Measurements from ENCODE around the gene MGAT5B. TPM values are rescaled to one million over a fixed set of nuclear protein-coding genes. Genes with fewer than 3 reads are reported as not detected.

Gene MGAT5B
- total and polyA plus RNA-seq, 9 of the 15 experiments (the other 6 are each of a cell fraction or from before 2014, with no cell fraction given): 0.09 to 0.43 (median 0.18) TPM; not detected in 4

DNA sequence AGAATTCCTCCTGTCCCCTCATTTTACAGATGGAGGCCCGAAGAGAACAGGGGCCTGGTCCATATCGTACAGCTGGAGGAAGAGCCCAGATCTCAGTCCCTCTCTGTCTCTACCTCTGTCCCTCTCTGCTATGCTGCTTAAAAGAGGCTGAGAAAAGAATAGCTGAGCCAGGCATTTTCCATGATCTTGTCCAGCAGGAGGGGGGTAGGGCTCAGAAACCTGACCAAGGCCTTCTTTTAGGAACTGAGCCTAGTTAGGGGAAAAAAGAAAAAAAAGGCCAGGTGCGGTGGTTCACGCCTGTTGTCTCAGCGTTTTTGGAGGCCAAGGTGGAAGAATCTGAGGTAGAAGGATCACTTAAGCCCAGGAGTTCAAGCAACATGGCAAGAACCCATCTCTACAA, 84.2 kb downstream of the MGAT5B start (continued):
- TF ChIP-seq, protein P1, sequence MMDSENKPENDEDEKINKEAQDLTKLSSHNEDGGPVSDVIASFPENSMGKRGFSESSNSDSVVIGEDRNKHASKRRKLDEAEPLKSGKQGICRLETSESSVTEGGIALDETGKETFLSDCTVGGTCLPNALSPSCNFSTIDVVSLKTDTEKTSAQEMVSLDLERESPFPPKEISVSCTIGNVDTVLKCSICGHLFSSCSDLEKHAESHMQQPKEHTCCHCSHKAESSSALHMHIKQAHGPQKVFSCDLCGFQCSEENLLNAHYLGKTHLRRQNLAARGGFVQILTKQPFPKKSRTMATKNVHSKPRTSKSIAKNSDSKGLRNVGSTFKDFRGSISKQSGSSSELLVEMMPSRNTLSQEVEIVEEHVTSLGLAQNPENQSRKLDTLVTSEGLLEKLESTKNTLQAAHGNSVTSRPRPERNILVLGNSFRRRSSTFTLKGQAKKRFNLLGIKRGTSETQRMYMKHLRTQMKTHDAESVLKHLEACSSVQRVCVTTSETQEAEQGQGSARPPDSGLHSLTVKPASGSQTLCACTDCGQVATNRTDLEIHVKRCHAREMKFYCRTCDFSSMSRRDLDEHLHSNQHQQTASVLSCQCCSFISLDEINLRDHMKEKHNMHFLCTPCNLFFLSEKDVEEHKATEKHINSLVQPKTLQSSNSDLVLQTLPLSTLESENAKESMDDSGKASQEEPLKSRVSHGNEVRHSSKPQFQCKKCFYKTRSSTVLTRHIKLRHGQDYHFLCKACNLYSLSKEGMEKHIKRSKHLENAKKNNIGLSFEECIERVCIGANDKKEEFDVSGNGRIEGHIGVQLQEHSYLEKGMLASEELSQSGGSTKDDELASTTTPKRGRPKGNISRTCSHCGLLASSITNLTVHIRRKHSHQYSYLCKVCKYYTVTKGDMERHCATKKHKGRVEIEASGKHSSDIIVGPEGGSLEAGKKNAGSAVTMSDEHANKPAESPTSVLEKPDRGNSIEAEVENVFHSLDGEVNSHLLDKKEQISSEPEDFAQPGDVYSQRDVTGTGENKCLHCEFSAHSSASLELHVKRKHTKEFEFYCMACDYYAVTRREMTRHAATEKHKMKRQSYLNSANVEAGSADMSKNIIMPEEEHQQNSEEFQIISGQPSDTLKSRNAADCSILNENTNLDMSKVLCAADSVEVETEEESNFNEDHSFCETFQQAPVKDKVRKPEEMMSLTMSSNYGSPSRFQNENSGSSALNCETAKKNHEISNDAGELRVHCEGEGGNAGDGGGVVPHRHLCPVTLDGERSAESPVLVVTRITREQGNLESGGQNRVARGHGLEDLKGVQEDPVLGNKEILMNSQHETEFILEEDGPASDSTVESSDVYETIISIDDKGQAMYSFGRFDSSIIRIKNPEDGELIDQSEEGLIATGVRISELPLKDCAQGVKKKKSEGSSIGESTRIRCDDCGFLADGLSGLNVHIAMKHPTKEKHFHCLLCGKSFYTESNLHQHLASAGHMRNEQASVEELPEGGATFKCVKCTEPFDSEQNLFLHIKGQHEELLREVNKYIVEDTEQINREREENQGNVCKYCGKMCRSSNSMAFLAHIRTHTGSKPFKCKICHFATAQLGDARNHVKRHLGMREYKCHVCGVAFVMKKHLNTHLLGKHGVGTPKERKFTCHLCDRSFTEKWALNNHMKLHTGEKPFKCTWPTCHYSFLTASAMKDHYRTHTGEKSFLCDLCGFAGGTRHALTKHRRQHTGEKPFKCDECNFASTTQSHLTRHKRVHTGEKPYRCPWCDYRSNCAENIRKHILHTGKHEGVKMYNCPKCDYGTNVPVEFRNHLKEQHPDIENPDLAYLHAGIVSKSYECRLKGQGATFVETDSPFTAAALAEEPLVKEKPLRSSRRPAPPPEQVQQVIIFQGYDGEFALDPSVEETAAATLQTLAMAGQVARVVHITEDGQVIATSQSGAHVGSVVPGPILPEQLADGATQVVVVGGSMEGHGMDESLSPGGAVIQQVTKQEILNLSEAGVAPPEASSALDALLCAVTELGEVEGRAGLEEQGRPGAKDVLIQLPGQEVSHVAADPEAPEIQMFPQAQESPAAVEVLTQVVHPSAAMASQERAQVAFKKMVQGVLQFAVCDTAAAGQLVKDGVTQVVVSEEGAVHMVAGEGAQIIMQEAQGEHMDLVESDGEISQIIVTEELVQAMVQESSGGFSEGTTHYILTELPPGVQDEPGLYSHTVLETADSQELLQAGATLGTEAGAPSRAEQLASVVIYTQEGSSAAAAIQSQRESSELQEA (IDR thresholded peaks at IDR 0.05; ENCODE audit: low read depth): no peak
- no peak for TF ChIP-seq ZNF184 (CRISPR knock-in tag; IDR thresholded peaks at IDR 0.05)
- TF ChIP-seq RNF2 (IDR thresholded peaks at IDR 0.05): no peak
- no peak for TF ChIP-seq ZNF134 (CRISPR knock-in tag; conservative IDR thresholded peaks at IDR 0.05)
- no peak for TF ChIP-seq JUN (IDR thresholded peaks at IDR 0.05; ENCODE audit: borderline replicate concordance, low read depth, low read length)
- no peak for TF ChIP-seq JUN (CRISPR knock-in tag; IDR thresholded peaks at IDR 0.05; ENCODE audit: borderline replicate concordance)
- TF ChIP-seq NCOR1 (IDR thresholded peaks at IDR 0.05): no peak
- TF ChIP-seq, protein P2, sequence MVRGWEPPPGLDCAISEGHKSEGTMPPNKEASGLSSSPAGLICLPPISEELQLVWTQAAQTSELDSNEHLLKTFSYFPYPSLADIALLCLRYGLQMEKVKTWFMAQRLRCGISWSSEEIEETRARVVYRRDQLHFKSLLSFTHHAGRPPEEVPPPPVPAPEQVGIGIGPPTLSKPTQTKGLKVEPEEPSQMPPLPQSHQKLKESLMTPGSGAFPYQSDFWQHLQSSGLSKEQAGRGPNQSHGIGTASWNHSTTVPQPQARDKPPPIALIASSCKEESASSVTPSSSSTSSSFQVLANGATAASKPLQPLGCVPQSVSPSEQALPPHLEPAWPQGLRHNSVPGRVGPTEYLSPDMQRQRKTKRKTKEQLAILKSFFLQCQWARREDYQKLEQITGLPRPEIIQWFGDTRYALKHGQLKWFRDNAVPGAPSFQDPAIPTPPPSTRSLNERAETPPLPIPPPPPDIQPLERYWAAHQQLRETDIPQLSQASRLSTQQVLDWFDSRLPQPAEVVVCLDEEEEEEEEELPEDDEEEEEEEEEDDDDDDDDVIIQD (CRISPR knock-in tag; IDR thresholded peaks at IDR 0.05): no peak
- no peak for TF ChIP-seq BACH1 (tag; IDR thresholded peaks at IDR 0.05)
- TF ChIP-seq TAF9B (IDR thresholded peaks at IDR 0.05; ENCODE audit: partially characterized antibody): no peak
